Cerebellar nuclear complex (tissue), 1 donor: Measurements from ENCODE around the gene HCK.
"Not testable (repeated sequence)": the region's sequence is repeated elsewhere in the genome, so short reads cannot be mapped to it uniquely, and the experiment has no call there.

ENCODE experiments used
- DNase-seq, 2 experiments: peaks; one replicate each; lab custom pipeline; 2025; lab: John Stamatoyannopoulos, UW

The HCK gene

DNA sequence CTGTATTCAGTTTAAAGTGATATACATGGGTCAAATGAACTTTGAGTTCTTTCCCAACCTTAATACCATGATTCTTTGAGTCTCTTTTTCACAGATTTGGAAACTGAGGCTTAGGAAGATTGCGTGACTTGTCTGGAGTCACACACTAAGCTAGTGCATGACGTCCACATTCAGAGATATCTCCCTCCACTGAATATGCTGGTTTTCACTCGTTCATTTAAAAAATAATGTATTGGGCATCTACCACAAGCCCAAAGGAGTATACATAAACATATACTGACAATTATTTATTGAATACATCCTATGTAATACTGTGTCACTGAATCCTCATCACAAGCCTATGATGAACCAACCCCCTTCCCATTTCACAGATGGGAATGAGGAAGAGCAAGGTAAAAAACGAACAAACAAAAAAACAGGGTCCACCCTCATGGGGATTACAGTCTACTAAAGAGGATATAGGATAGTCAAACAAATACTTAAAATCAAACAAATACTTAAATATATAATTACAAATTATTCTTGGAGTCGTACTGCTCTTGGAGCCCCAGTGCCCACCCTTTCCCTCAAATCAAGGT, 56.9 kb downstream of the HCK start:
- no peak for DNase-seq

DNA sequence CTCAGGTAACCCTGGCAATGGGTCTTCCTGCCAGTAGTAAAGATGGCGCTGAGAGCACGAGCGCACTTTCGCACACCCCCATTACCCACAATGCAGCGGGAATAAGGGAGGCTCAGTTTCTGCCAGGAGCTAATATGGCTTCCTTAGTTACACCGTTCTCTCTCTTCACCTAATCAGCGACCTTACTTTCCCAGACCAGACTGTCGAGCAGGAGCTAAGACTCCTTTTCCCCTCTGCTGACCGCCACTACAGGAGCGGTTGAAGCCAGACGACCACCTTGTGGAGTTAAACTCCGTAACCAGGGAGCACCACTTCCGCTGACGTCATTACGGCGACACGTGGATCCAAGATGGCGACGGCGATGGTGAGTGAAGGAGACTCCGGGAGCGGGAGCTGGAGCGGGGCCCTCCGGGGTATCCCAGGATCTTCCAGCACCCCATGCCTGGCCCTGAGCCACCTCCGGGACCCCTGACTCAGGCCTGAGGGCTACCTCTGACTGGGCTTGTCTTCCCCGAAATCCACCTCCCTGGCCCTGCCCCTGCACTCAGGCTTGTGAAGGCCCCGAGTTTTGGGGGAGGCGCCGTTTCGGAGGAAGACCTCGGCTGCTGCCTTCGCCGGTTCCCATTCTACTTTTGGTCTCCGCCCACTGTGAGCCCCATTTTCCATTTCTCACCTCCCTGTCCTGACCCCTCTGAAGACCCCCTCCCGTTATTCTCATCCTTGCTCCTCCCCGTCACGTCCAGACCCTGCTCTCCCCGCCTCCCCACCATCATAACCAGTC, 57.5 kb downstream of the HCK start, which contains the start of gene TM9SF4:
TM9SF4 (plus strand) TSS at position 323 of the 781 bp plus-strand sequence; CDS start at position 350, 27 bp downstream.
- DNase-seq, result peak; percentile 50 to 73

- DNase-seq, result no peak
Measured at GRCh38 chr20:32110173-32110704, 58.2 kb downstream of the HCK start.

GRCh38 chr20:32110727-32111126, 58.7 kb downstream of the HCK start:
- DNase-seq, result no peak

- DNase-seq, result no peak
Measured at GRCh38 chr20:32111156-32111686, 59.2 kb downstream of the HCK start.

GRCh38 chr20:32111753-32112152, 59.7 kb downstream of the HCK start:
- DNase-seq, result no peak

- no peak for DNase-seq
Measured at GRCh38 chr20:32112841-32113240, 60.8 kb downstream of the HCK start.

DNA sequence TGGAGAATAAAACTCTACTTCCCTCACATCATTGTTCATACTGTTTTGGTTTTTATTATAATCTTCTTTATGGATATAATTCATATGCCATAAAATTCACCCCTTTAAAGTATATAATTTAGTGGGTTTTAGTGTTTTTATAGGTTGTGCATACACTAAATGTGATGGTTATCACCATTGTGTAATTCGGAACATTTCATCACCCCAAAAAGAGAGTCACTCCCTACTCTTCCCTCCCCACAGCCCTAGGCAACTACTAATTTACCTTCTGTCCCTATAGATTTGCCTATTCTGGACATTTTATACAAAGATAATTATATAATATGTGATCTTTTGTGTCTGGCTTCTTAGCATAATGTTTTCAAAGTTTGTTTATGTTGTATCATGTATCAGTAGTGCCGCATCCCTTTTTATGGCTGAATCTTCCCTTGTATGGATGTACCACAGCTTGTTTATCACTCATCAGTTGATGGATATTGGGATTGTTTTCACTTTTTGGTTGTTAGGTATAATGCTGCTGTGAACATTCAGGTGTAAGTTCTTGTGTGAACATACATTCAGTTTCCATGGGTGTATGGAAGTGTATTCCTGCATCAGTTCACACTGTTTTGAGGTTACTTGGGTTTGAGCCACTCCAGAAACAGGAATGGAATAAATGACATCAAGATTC, 61.7 kb downstream of the HCK start:
- DNase-seq, result no peak

- no peak for DNase-seq
Measured at GRCh38 chr20:32114305-32114960, 62.4 kb downstream of the HCK start.

- no peak for DNase-seq
Measured at GRCh38 chr20:32115211-32115767, 63.2 kb downstream of the HCK start.

DNA sequence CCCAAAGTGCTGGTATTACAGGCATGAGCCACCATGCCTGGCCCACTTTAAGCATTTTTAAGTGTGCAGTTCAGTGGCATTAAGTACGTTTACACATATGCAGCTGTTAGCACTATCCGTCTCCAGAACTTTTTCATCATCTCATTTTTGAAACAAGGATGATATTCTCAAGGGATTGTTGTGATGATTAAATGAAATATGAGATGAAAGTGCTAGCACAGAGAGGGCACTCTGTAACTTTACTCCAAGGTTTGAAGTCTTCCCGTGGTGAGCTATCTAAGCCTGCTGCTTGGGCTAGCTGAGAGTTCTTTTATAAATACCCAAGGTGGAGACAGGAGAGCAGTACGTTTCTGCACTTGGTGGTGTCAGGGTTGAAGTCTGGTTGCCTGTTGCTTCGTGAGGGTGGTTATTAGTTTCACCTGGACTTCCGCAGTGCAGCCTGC, 64.1 kb downstream of the HCK start:
- DNase-seq, result no peak

DNA sequence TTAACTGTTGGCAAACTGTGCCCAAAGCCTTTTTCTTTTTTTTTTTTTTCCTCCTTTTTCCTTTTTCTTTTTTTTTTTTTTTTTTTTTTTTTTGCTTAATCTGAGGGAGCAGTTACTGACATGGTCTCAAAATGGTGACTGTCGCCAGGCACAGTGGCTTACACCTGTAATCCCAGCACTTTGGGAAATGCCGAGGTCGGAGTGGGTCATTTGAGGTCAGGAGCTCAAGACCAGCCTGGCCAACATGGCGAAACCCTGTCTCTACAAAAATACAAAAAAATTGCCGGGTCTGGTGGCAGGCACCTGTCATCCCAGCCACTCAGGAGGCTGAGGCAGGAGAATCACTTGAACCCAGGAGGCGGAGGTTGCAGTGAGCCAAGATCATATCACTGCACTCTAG, 64.8 kb downstream of the HCK start:
- not testable (repeated sequence) for DNase-seq

DNA sequence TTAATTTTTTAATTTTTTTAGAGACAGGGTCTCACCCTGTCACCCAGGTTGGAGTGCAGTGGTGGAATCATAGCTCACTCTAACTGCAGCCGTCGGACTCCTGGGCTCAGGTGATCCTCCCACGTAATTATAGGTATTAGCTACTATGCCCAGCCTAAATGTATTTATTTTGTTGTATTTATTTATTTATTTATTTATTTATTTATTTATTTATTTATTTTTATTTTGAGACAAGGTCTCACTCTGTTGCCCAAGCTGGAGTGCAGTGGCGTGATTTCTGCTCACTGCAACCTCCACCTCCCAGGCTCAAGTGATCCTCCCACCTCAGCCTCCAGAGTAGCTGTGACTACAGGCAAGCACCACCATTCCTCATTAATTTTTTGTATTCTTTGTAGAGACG, 66.4 kb downstream of the HCK start:
- DNase-seq, result not testable (repeated sequence)

DNA sequence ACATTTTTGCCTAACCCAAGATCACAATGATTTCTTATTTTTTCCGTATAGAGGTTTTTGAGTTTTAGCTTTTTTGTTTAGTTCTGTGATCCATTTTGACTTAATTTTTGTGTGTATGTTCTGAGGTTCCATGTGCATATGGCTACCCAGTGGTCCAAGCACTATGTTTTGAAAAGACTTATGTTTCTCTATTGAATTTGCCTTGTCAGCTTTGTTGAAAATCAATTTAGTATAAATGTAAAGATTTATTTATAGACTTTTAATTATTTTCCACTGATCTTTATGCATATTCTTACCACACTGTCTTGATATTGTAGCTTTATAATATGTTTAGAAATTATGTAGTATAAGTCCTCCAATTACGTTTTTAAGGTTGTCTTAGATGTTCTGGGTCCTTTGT, 67.7 kb downstream of the HCK start:
- DNase-seq, result no peak

- DNase-seq, result not testable (repeated sequence)
Measured at GRCh38 chr20:32121908-32122307, 69.9 kb downstream of the HCK start.

GRCh38 chr20:32123088-32123487, 71.0 kb downstream of the HCK start:
- no peak for DNase-seq

DNA sequence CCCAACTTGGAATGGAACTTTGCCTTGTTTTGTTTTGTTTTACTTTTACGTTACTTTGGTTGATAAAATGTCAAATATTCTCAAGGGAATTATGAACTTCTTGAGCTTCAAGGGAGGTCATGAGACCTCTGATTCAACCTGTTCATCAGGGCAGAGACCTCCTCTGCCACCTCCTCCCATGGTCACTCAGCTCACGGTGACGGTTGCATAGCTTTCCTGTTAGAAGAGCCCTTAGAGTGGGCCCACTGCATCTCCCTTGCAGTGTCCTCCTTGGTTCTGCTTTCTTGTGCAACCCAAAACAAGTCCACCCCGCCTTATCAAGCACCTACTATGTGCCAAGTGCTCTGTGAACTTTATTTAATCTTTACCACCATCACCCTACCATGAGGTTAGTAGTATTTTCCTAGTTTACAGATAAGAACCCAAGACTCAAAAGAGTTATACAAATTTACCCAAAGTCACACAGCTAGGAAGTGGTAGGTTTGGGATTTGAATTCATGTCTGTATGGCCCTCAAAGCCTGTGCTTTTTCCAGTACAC, 72.9 kb downstream of the HCK start:
- DNase-seq, result no peak

DNA sequence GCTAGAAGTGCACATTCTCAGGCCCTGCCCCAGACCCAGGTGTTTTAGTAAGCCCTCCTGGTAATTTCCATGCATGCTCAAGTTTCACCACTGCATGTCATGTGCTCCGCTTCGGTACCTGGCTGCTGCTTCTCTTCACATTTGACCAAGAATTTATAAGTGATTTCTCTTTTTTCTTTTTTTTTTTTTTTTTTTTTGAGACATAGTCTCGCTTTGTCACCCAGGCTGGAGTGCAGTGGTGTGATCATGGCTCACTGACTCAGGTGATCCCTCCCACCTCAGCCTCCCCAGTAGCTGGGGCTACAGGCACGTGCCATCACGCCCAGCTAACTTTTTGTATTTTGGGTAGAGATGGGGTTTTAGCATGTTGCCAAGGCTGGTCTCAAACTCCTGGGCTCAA, 73.5 kb downstream of the HCK start:
- DNase-seq, result no peak

- no peak for DNase-seq
Measured at GRCh38 chr20:32126919-32127318, 74.9 kb downstream of the HCK start.

GRCh38 chr20:32127347-32127746, 75.3 kb downstream of the HCK start:
- DNase-seq, result no peak

DNA sequence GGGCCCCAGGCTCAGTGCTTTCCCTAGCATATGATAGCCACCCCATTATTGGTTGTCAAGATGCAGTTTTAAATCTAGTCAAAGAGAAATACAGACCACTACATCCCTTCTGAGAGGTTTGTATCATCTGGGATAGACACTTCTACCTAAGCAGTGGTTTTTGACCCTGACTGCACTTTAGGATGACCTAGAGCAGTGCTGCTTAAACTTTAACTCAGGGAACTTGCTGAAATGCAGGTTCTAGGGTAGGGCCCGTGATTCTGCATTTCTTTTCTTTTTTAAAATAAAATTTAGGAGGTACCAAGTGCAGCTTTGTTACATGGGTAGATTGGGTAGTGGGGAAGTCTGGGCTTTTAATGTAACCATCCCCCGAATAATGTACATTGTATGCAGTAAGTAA, 76.1 kb downstream of the HCK start:
- no peak for DNase-seq
